Neutrophil (primary cell): ENCODE results near the gene CXCL5.

Experiments
- H3K27ac ChIP-seq: fragments of 200-600 bp; sonication (generic); 2 replicates; pipeline ENCODE4 v1.5.1; 2016; ENCODE audit warnings: mild to moderate bottlenecking, moderate library complexity
- H3K27me3 ChIP-seq: fragments of 200-600 bp; sonication (generic); 2 replicates; pipeline ENCODE4 v1.6.0; 2016; ENCODE audit warnings: mild to moderate bottlenecking
- H3K36me3 ChIP-seq: fragments of 200-600 bp; sonication (generic); 2 replicates; pipeline ENCODE4 v1.5.1; 2017
- H3K4me1 ChIP-seq, 2 experiments: fragments of 200-600 bp in 1 of 2; sonication (generic) in 1 of 2; 1 replicate in 1 of 2; 2 replicates in 1 of 2; pipeline versions ENCODE4 v1.5.1 to v1.6.1; 2013 to 2016; ENCODE audit warnings: low read depth in 1 of 2, low read length in 1 of 2, mild to moderate bottlenecking in 1 of 2, moderate library complexity in 1 of 2; ENCODE audit not compliant: control insufficient read depth in 1 of 2, insufficient read depth in 1 of 2
- H3K4me3 ChIP-seq, 2 experiments: fragments of 200-600 bp in 1 of 2; sonication (generic) in 1 of 2; 1 replicate in 1 of 2; 2 replicates in 1 of 2; pipeline ENCODE4 v1.5.1; 2013 to 2016; ENCODE audit warnings: low read depth in 1 of 2, low read length in 1 of 2, mild to moderate bottlenecking in 1 of 2, moderate library complexity in 1 of 2
- H3K9me3 ChIP-seq: fragments of 200-600 bp; sonication (generic); 2 replicates; pipeline ENCODE4 v1.5.1; 2016
- CTCF ChIP-seq: fragments of 200-600 bp; sonication (generic); IDR thresholded peaks from 2 replicates; pipeline ENCODE4 v1.5.1; 2016; ENCODE audit warnings: antibody characterized with exemption

CXCL5 gene

GRCh38 chr4:74028504-74028903 is 30.0 kb upstream of the CXCL5 start:
- H3K4me1 ChIP-seq, result peaks cover 15 to 20% of the 10 kb centered on the region in 2 experiments
- TF ChIP-seq CTCF, result no peak

DNA sequence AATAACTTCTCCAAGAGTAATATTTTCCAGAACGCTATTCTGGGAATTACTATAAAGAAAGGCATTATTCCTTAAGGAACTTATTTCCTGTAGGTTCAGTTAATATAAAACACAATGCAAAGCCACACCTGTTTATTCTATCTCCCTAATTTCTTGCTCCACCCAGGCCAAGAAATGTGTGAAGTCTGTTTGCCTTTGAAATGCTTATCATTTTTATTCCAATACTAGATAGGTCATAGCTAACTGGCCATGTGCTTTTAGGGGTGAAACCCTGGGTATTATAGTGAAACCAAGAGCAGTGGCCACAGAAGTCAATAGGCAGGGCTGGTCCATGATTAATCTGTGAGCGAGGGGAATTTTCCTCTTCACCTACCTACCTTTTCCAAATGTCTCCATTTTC is 25.2 kb upstream of the CXCL5 start:
- Histone ChIP-seq H3K27me3 (no peaks in the 10 kb centered on the region), H3K4me1 (peaks cover 3% of the 10 kb centered on the region in 2 experiments), H3K27ac (no peak overlapping the region), H3K4me3 (no peak overlapping the region), H3K9me3 (no peaks in the 10 kb centered on the region), H3K36me3 (no peaks in the 10 kb centered on the region)
- TF ChIP-seq CTCF, result no peak

More at GRCh38 chr4:74028504-74028903, 30.0 kb upstream of the CXCL5 start:
- H3K36me3 ChIP-seq, result no peaks in the 10 kb centered on the region
- no peak overlapping the region for H3K4me3 ChIP-seq
- H3K27me3 ChIP-seq, result no peaks in the 10 kb centered on the region
- H3K27ac ChIP-seq, result no peak overlapping the region
- no peaks in the 10 kb centered on the region for H3K9me3 ChIP-seq

DNA sequence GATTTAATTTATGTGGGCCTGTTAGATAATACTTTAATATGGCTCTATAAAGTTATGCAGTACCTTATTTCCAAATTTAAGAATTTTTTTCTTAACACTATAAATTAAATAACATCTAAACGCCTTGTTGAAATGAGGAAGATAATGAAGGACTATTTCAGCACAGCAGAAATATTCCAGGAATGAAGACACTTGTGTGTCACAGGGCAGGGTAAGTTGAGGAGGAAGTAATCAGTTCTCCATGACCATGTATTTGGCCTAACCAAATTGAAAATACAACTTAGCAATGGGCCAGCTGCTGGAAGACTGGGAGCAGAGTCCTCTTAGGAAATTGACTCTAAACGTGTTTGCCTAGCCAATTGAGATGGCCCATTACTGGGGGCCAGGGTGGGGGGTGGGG is 23.1 kb upstream of the CXCL5 start:
- H3K4me3 ChIP-seq, result no peak overlapping the region
- no peaks in the 10 kb centered on the region for H3K27me3 ChIP-seq
- peaks cover 12 to 16% of the 10 kb centered on the region in 2 experiments for H3K4me1 ChIP-seq
- no peak overlapping the region for H3K27ac ChIP-seq
- no peaks in the 10 kb centered on the region for H3K9me3 ChIP-seq
- no peak for TF ChIP-seq CTCF
- H3K36me3 ChIP-seq, result no peaks in the 10 kb centered on the region

DNA sequence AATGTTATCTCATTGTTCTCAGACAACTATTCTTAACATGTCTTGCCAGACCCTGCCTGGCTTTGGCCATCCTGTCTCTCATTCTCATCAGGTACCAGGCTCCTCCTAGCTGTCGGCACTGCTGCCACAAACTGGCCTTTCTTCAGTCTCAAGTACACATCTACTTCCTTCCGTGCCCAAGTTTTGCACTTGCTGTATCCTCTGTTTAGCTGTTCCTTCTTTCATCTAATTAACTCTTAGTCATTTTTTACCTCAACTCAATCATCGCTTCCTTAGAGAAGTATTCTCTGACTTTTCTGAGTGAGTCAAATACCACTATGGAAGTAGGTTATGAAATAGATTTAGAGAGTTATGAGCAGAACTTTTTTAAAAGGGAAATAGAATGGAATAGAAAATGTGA is 20.3 kb upstream of the CXCL5 start:
- Histone ChIP-seq H3K9me3 (no peaks in the 10 kb centered on the region), H3K4me3 (no peak overlapping the region), H3K27ac (peak overlapping the region; percentile 40), H3K27me3 (no peaks in the 10 kb centered on the region), H3K4me1 (peaks cover 12 to 16% of the 10 kb centered on the region in 2 experiments), H3K36me3 (no peaks in the 10 kb centered on the region)
- no peak for TF ChIP-seq CTCF

GRCh38 chr4:74018116-74018515 is 19.6 kb upstream of the CXCL5 start:
- Histone ChIP-seq H3K27ac (no peak overlapping the region), H3K4me1 (peaks cover 16 to 21% of the 10 kb centered on the region in 2 experiments), H3K9me3 (no peaks in the 10 kb centered on the region), H3K4me3 (no peak overlapping the region), H3K36me3 (no peaks in the 10 kb centered on the region), H3K27me3 (no peaks in the 10 kb centered on the region)
- TF ChIP-seq CTCF, result no peak

DNA sequence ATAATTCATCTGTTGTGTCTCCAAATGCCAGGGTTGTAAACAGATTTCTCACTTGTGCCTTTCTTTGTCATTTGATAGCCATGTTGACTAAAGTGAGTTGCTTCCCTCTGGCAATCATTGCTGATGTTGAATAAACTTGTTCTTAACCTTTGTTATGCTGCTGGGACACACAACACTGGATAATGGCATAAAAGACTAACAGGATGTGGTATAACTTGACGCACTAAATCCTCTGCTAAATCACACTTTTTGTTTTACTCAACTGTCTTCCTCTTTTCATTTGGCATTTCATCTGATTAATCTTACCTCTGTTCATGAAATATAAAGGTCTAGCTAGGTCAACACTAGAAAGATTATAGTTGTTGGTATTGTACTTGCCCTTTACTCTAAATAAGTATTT is 17.6 kb upstream of the CXCL5 start:
- Histone ChIP-seq H3K9me3 (no peaks in the 10 kb centered on the region), H3K27me3 (no peaks in the 10 kb centered on the region), H3K4me1 (peaks cover 36 to 42% of the 10 kb centered on the region in 2 experiments), H3K27ac (no peak overlapping the region), H3K4me3 (no peak overlapping the region), H3K36me3 (no peaks in the 10 kb centered on the region)
- TF ChIP-seq CTCF, result no peak
